ENCODE measurements around the gene EMILIN2.
"Not testable (repeated sequence)": the region's sequence is repeated elsewhere in the genome, so short reads cannot be mapped to it uniquely, and the experiment has no call there.

The EMILIN2 gene

DNA sequence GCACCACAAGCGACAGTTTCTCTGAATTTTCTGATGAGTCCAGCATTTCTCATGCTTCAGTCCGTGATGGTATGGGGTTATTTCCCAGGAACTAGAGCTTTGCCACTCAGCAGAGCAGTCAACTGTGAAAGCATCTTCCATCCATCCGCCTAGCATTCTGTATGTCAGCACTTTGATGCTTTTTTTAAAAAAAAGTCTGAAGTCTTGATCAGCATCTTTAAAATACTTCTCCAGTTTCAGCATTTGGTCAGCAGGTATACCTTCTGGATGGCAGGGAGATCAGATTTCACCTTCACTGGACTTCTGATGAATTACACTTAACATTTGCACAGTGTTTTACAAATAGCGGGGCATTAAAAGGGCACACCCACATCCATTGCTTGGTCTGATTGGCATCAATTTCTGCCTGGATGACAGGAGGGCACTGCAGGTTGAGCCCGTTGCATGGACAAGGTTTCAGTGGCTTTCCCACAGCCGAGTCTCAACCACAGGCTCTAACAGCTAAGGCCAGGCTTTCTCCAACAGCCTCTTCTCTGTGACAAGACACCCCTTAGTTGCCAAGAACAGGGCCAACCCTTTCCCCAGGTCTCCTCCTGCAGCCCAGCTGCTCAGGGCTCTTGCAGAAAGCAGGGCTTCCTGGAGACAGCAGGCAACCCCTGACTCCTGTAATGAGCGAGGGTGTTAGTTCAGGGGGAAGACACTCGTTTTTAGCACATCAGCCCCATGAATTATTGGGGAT, 54.0 kb downstream of the EMILIN2 start:
- no peak for DNase-seq (ENCODE audit: low read depth)

DNA sequence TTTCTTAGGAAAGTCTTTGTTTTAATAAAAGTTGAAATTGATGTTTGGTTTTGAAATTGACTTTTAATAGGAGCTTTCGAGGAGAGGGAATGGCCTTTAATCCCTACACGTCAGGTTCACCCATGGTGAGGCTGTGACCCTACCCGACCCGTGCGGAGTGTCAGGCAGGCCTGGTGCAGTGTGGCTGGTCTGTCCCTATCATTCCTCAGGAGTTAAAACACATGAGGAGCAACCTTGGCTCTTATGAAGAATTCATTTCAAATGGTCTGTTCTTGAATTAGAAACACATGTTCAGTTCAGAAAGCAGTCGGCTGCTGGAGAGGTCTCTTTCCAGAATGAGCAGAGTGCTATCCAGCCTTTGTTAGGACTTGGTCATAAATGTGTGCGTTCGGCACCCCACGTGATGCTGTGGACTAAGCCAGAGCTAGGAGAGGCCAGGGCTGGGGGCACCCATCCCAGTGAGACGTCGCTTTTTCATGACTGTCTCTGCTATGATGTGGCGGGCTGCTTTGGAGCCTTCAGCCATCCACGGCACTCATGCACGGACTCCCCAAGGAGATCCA, 54.7 kb downstream of the EMILIN2 start:
- DNase-seq (ENCODE audit: low read depth), result peak; percentile 74

- DNase-seq (ENCODE audit: low read depth), result no peak
Observed at GRCh38 chr18:2902327-2902726, 55.5 kb downstream of the EMILIN2 start.

GRCh38 chr18:2903006-2903405, 56.2 kb downstream of the EMILIN2 start:
- peak; percentile 86 for DNase-seq (ENCODE audit: low read depth)

- DNase-seq (ENCODE audit: low read depth), result peak; percentile 84
Observed at GRCh38 chr18:2905854-2906703, 59.3 kb downstream of the EMILIN2 start.

DNA sequence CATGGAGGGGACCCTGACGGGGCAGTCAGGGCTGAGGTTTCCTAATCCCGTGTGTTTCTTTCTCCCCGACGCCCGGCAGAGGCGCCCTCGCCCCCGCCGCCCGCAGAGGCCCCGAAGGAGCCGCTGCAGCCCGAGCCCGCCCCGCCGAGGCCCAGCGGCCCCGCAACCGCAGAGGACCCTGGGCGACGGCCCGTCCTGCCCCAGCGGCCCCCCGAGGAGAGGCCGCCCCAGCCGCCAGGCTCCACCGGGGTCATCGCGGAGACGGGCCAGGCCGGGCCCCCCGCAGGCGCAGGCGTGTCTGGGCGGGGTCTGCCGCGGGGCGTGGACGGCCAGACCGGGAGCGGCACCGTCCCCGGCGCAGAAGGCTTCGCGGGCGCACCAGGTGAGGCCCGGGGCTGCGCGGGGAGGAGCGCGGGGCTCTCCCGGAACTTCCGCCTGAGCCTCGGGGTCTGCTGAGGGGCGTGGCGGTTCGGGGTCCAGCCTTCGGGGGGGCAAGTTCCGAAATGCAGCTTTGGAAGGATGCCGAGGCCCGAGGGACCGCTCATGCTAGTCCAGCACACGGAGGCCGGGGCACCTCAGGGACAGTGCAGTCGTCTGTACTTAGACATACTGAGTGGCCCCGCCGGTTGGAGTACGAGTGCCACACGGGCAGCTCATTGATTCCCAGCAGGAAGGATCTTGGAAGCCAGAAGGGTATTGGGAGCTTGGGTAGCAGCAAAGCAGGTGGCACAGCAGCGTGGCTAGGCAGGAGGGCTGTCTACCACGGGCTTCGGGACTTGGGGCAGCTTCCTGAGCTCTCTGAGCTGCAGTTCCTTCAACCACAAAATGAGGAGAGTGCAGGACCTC, 60.1 kb downstream of the EMILIN2 start:
- DNase-seq (ENCODE audit: low read depth), result peak; percentile 43

DNA sequence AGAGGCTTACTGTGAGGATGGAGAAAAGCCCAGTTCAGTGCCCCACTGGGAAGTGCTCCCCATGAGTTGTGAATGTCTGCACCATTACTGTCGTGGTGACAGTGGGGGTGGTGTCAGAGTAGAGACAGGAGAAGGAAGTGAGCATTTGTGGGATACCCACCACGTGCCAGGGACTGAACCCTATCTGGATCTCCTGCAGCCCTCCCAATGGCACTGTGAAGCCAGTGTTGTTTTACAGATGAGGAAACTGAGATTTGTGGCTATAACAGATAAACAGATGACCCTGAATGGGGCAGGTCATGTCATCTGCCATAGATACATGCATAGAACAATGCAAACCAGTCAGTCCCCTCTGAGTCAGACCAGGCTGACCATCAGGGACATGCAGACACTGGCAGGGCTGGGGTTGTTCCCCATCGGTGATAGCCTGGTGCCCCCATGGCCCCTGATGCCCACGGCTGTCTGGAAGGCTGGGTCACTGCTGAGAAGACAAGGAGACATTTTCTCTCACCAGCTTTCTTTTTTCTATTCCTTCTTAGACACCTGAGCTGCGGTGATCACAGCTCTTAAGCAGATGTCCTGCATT, 60.8 kb downstream of the EMILIN2 start:
- DNase-seq (ENCODE audit: low read depth), result no peak

GRCh38 chr18:2908166-2908945, 61.5 kb downstream of the EMILIN2 start:
- no peak for DNase-seq (ENCODE audit: low read depth)

DNA sequence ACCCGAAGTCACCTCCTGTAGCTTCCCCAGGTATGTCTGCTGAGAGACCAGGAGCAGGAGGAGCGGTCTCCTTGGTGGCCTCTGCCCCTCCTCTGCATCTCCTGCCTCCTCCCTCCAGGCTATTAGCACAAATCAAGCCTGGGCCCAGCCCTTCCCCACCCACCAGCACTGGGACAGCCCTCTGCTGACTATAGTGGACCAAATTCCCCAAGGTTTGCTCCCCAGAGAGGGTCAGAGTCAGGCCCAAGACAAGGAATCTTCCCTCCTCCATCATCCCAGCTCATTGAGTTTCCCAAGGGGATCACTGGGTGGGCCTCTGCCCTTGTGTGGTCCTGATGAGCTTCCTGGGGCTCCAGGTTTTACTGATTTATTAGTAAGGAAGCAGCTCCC, 62.1 kb downstream of the EMILIN2 start:
- no peak for DNase-seq (ENCODE audit: low read depth)

DNA sequence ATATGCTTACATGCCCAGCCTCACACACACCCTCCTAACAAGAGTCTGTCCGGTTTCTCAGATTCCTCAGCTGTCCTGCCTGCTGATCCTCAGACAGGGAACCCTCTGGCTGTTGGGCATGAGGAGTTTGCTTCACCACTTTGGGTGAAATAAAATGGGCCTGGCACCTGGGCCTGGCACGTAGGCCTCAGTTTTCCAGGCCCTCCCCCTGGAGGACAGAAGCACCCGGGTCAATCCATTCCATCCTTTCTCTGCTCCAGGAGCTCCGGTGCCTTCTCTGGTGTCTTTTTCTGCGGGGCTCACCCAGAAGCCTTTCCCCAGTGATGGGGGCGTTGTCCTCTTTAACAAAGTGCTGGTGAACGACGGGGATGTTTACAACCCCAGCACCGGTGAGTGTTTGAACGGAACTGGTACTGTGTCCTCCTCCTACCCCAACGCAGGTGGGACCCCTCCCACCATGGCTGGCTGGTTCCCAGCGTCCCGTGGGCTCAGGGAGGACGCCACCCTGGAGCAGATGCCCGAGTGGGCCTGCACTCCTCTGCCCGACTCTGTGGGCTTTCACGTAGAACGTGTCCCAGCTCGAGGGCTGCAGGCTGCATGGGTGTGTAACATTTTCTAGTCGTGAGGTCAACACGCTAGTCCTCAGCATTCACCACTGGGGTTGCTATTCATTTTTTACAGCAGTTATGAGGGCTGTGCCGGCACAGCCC, 62.8 kb downstream of the EMILIN2 start:
- no peak for DNase-seq (ENCODE audit: low read depth)

DNA sequence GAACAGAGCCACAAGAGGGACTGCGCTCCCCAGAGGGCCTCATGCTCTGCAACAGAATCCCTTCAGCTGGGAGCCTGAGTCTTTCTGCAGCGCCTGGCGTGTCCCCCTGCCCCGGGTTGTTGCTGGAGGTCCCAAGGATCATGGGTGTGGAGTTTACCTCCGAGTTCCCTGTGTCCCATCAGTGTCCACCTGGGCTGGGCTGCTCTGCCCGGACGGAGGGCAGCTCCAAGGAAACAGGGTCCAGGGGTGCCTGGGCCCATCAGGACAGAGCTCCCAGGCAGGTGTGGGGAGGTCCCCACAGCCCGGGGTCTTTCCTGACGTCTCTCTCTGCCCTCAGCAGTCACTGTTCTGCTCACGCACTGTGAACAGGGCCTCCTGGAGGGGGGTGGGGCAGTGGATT, 63.5 kb downstream of the EMILIN2 start:
- DNase-seq (ENCODE audit: low read depth), result no peak

DNA sequence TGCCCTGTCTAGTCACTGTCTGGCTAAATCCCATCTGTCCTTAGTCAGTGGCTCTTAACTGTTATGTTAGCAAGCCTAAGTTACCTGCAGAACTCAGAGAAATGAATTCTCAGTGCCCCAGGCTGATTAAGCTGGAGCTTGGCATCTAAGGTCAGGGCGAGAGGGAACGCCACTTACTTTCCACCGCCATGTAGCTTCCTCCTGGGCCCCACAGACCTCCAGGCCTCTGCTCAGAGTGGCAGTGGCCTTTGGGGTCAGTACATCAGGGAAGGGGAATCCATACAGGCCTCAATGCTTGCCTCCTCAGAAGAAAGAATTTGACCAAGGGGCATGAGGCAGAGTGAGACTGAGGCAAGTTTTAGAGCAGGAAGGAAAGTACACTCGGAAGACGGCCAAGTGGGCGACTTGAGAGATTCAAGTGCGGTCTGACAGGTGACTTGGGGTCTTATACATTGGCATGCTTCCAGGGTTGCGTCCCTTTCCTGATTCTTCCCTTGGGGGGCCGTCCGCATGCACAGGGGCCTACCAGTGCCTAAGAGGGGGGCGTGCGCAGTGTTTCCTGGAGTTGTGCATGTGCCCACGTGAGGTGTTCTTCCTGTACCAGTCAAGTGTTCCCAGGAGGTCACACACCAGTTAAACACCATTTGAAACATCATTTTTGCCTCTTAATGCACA, 64.1 kb downstream of the EMILIN2 start:
- no peak for DNase-seq (ENCODE audit: low read depth)

DNA sequence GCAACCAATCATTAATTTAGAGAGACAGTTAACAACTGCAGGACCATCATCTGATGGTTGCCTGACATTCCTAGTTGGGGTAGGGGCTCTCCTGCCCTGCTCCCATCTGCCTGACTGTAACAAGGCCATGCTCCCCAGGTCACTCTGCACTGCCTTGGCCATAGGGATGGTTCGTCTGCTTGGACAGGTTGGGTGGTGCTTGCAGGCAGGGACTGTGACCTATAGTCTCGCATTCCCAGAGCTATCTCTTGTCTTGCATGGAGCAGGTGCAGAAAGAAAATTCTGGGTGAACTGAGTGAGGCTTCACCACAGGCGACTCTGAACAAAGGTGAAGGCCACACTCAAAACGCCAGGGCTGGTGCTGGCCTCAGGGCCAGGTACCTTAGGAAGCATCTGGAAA, 64.7 kb downstream of the EMILIN2 start:
- DNase-seq (ENCODE audit: low read depth), result no peak

- DNase-seq (ENCODE audit: low read depth), result no peak
Observed at GRCh38 chr18:2912357-2913299, 65.8 kb downstream of the EMILIN2 start.

- DNase-seq (ENCODE audit: low read depth), result no peak
Observed at GRCh38 chr18:2913398-2914005, 66.7 kb downstream of the EMILIN2 start.

DNA sequence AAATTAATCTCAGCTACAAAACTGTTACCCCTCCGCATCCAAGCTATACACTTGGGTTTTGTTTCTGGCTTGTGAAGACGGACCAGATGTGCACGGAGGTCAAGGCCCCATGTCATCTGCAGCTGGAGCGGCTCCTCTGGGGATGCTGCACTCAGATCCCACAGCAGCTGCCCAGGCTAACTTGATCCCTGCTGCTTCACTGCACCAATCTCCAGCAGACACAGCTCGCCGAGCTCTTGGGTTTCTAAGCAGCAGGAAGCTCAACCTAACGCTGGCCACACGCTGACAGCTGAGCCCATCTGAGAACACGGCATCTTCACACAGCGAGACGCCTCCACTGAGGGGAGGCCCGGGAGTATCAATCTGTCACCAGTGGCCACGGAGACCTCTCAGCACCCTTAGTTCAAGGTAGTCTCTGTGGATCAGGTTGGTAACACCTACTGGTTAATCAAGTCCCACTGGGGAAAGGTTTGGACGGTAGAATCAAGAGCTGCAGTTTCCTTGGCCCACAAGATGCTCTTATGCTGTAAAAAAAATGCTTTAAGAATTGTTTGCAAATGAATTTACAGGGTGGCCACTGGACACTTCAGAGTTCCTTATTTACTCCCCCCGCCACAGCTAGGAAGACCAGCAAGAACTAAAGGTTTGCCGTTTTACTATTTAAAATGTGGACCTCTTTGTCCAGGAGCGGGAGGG, 67.5 kb downstream of the EMILIN2 start:
- DNase-seq (ENCODE audit: low read depth), result no peak

- DNase-seq (ENCODE audit: low read depth), result no peak
Observed at GRCh38 chr18:2914881-2915240, 68.1 kb downstream of the EMILIN2 start.

GRCh38 chr18:2915486-2915885, 68.7 kb downstream of the EMILIN2 start:
- not testable (repeated sequence) for DNase-seq (ENCODE audit: low read depth)

Data from EH (cell line).